Brain microvascular endothelial cell (primary cell): ENCODE measurements around the gene PTPRN.

Source experiments
- DNase-seq: peaks from one replicate; pipeline ENCODE4 v3.0.0-alpha.2; 2020
- H3K27ac ChIP-seq: fragments of 250-450 bp; sonication (Bioruptor Pico); 2 replicates; pipeline ENCODE4 v1.5.1; 2020; ENCODE audit warnings: mild to moderate bottlenecking, moderate library complexity
- H3K27me3 ChIP-seq: fragments of 250-450 bp; sonication (Bioruptor Pico); replicated peaks from 2 replicates; pipeline ENCODE4 v1.5.1; 2020; ENCODE audit warnings: mild to moderate bottlenecking
- H3K36me3 ChIP-seq: fragments of 250-450 bp; sonication (Bioruptor Pico); replicated peaks from 2 replicates; pipeline ENCODE4 v1.5.1; 2020; ENCODE audit warnings: mild to moderate bottlenecking
- H3K4me3 ChIP-seq: 2 replicates; pipeline ENCODE4 v1.5.1; 2011; ENCODE audit warnings: low read depth, mild to moderate bottlenecking, control low read depth, low read length, moderate library complexity
- CTCF ChIP-seq: IDR thresholded peaks from 2 replicates; pipeline ENCODE4 v1.5.1; 2011; ENCODE audit warnings: low read depth, mild to moderate bottlenecking, moderate library complexity, low read length, control low read depth, inconsistent platforms; ENCODE audit errors: missing control alignments
- in situ Hi-C: cut with HindIII; loops from 2 replicates; pipeline ENCODE4 v1.10.0; 2017; ENCODE audit warnings: low sequenced_read_pairs, low pct_ligation_motif_present

PTPRN gene

DNA sequence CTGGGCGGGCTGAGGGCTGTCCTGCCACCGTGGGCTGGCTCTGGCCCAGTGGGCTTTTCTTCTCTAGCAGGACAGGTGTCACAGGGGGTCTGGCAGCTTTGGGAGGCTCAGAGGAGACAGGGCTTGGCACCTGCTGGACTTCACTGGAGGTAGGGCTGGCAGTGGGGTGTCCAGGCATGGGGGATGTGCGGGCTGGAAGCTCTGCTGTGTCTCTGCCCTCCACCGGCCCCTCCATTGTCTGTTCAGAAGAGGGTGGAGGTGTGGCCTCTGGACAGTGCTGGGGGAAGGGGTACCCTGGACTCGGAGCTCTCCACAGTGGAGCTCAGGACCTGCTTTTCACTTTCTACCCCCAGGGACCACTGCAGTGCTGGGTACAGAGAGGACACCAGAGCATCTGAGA lies 9.2 kb downstream of the PTPRN start:
- Histone ChIP-seq H3K36me3 (no peaks in the 10 kb centered on the region), H3K27me3 (peaks cover 30% of the 10 kb centered on the region), H3K27ac (no peak overlapping the region), H3K4me3 (no peak overlapping the region)
- DNase-seq: no peak
- in situ Hi-C loops: no loop called here
- no peak for TF ChIP-seq CTCF

DNA sequence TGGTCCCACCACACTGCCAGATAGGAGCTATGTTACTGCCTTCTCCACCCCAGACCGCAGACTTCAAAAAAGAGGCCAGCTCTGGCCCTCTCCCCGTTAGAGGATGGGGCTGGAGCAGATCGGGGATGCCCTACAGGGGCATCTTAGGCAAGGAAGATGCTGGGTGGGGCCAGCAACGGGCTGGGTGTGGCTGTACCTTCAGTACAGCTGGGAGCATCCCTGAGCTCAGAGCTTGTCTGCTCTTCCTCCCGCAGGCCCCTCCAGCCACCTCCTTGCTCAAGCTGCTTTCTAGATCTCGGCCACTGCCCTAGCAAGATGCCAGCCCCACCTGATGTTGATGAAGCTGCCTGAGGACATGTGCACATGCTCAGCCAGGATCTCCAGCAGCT lies 9.8 kb downstream of the PTPRN start:
- in situ Hi-C loops: no loop called here
- DNase-seq: no peak
- no peaks in the 10 kb centered on the region for H3K36me3 ChIP-seq
- no peak overlapping the region for H3K27ac ChIP-seq
- TF ChIP-seq CTCF: no peak
- no peak overlapping the region for H3K4me3 ChIP-seq
- H3K27me3 ChIP-seq: peaks cover 30% of the 10 kb centered on the region

DNA sequence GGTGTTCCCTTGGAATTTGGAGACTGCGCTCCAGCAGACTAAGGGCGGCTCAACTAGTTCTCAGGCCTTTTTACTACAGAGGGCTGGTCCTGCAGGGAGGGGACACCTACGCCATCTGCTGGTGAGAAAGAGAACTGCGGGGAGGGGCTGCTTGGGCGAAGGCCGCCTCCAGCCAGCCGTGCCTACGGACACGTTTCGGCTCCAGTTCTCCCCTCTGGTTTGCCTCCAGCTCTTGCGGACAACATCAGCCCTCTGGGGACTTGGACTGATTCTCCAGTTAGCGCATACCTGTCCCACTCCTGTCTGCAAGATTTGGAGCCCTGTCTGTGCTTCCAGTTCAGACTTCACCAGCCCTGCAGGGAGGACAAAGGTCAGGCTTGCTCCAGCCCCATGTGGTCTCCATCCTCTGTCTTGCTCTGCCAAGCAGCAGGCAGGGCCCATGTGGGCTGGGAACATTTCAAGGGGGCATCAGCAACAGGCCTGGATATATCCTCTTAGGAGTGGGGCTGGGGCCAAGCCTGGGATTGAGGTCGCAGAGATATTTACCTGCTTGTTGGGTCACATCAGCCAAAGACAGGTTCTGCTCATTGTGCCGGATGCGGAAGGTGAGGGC lies 10.3 kb downstream of the PTPRN start:
- no peak overlapping the region for H3K4me3 ChIP-seq
- DNase-seq: peak; percentile 66
- no peaks in the 10 kb centered on the region for H3K36me3 ChIP-seq
- no peak overlapping the region for H3K27ac ChIP-seq
- in situ Hi-C loops: no loop called here
- TF ChIP-seq CTCF: peak; percentile 99
- H3K27me3 ChIP-seq: peaks cover 30% of the 10 kb centered on the region

- H3K27me3 ChIP-seq: peaks cover 28% of the 10 kb centered on the region
Observed at GRCh38 chr2:219297766-219298456, 11.3 kb downstream of the PTPRN start.

DNA sequence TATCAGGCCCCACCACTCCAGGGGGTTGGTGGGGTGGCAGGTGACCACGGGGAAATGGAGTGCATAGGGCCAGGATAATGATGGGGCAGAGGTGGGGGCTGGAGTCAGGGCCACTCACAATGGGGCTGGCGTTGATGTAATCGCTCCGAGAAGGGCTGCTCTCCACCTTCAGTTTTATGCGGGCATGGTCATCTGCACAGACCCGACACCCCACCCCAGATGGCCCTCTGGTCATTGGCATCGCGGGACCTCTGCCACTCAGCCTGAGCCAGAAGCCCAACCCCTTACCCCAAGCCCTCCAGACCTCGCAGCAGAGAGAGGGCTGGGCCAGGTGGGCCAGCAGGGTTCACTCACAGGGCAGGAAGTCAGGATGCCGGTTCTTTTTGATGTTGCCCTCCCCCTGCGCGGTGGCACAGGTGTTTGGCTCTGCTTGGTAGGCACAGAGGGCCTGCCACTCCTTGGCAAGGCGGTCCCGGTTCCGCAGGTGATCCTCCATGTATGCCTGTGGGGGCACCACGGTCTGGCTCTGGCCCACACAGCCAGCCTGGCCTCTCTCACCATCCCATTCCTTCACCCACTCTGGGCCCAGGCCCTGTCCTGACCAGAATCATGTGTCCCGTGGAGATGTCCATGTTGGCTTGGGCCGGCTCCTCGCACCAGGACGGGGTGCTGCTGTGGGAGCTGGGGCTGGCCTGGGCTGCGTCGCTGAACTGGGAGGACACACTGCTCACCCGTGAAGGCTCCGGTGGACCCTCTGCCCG lies 12.4 kb downstream of the PTPRN start:
- H3K27ac ChIP-seq: no peak overlapping the region
- H3K27me3 ChIP-seq: peaks cover 18% of the 10 kb centered on the region
- TF ChIP-seq CTCF: no peak
- in situ Hi-C loops: no loop called here
- H3K4me3 ChIP-seq: no peak overlapping the region
- DNase-seq: no peak
- no peaks in the 10 kb centered on the region for H3K36me3 ChIP-seq

More at GRCh38 chr2:219297766-219298456, 11.3 kb downstream of the PTPRN start:
- Histone ChIP-seq H3K36me3 (no peaks in the 10 kb centered on the region), H3K4me3 (no peak overlapping the region), H3K27ac (no peak overlapping the region)
- TF ChIP-seq CTCF: peak; percentile 53
- DNase-seq: no peak
- in situ Hi-C loops: no loop called here
